Measurements from ENCODE around the gene GUSB.
"Not testable (repeated sequence)": the region's sequence is repeated elsewhere in the genome, so short reads cannot be mapped to it uniquely, and the experiment has no call there.

GUSB gene

GRCh38 chr7:65953890-65954450 lies 28.0 kb downstream of the GUSB start:
- H3K4me3 ChIP-seq (ENCODE audit: low read depth in 1 of 2, low read length in 2 of 2) = no peak overlapping the region
- no peaks in the 10 kb centered on the region for H3K27me3 ChIP-seq (ENCODE audit: low read depth, low read length)
- H3K4me1 ChIP-seq (ENCODE audit: control insufficient read depth in 1 of 2, insufficient read depth in 2 of 2, low read length in 2 of 2) = no peaks in the 10 kb centered on the region
- peaks cover 17 to 29% of the 10 kb centered on the region in 2 donors for H3K36me3 ChIP-seq (ENCODE audit: control insufficient read depth in 1 of 2, insufficient read depth in 2 of 2, low read length in 2 of 2)
- no peaks in the 10 kb centered on the region for H3K9me3 ChIP-seq (ENCODE audit: control insufficient read depth in 1 of 2, low read length in 2 of 2)
- no peak overlapping the region for H3K27ac ChIP-seq (ENCODE audit: low read length)

- Histone ChIP-seq H3K9me3 (ENCODE audit: control insufficient read depth in 1 of 2, low read length in 2 of 2) (no peaks in the 10 kb centered on the region), H3K4me3 (ENCODE audit: low read depth in 1 of 2, low read length in 2 of 2) (no peak overlapping the region), H3K27me3 (ENCODE audit: low read depth, low read length) (no peaks in the 10 kb centered on the region), H3K36me3 (ENCODE audit: control insufficient read depth in 1 of 2, insufficient read depth in 2 of 2, low read length in 2 of 2) (peaks cover 17 to 23% of the 10 kb centered on the region in 2 donors), H3K4me1 (ENCODE audit: control insufficient read depth in 1 of 2, insufficient read depth in 2 of 2, low read length in 2 of 2) (no peaks in the 10 kb centered on the region), H3K27ac (ENCODE audit: low read length) (no peak overlapping the region)
These were observed 28.9 kb downstream of the GUSB start for GRCh38 chr7:65953001-65953720.

- Histone ChIP-seq H3K27ac (ENCODE audit: low read length) (no peak overlapping the region), H3K4me3 (ENCODE audit: low read depth in 1 of 2, low read length in 2 of 2) (no peak overlapping the region)
These were observed 30.0 kb downstream of the GUSB start for GRCh38 chr7:65951837-65952578.

GRCh38 chr7:65946904-65947303 lies 35.1 kb downstream of the GUSB start:
- no peaks in the 10 kb centered on the region for H3K36me3 ChIP-seq (ENCODE audit: control insufficient read depth in 1 of 2, insufficient read depth in 2 of 2, low read length in 2 of 2)
- H3K4me1 ChIP-seq (ENCODE audit: control insufficient read depth in 1 of 2, insufficient read depth in 2 of 2, low read length in 2 of 2) = no peaks in the 10 kb centered on the region
- H3K27ac ChIP-seq (ENCODE audit: low read length) = no peak overlapping the region
- H3K9me3 ChIP-seq (ENCODE audit: control insufficient read depth in 1 of 2, low read length in 2 of 2) = no peaks in the 10 kb centered on the region
- H3K27me3 ChIP-seq (ENCODE audit: low read depth, low read length) = no peaks in the 10 kb centered on the region
- no peak overlapping the region for H3K4me3 ChIP-seq (ENCODE audit: low read depth in 1 of 2, low read length in 2 of 2)

More at GRCh38 chr7:65951837-65952578, 30.0 kb downstream of the GUSB start:
- Histone ChIP-seq H3K27me3 (ENCODE audit: low read depth, low read length) (no peaks in the 10 kb centered on the region), H3K4me1 (ENCODE audit: control insufficient read depth in 1 of 2, insufficient read depth in 2 of 2, low read length in 2 of 2) (no peaks in the 10 kb centered on the region), H3K9me3 (ENCODE audit: control insufficient read depth in 1 of 2, low read length in 2 of 2) (no peaks in the 10 kb centered on the region), H3K36me3 (ENCODE audit: control insufficient read depth in 1 of 2, insufficient read depth in 2 of 2, low read length in 2 of 2) (peaks cover 12 to 23% of the 10 kb centered on the region in 2 donors)

- H3K27me3 ChIP-seq (ENCODE audit: low read depth, low read length); H3K27ac ChIP-seq (ENCODE audit: low read length): not testable (repeated sequence)
These were observed 36.2 kb downstream of the GUSB start for GRCh38 chr7:65945787-65946186.

GRCh38 chr7:65938336-65938895 lies 43.6 kb downstream of the GUSB start:
- no peaks in the 10 kb centered on the region for H3K4me1 ChIP-seq (ENCODE audit: control insufficient read depth in 1 of 2, insufficient read depth in 2 of 2, low read length in 2 of 2)
- no peaks in the 10 kb centered on the region for H3K9me3 ChIP-seq (ENCODE audit: control insufficient read depth in 1 of 2, low read length in 2 of 2)
- no peaks in the 10 kb centered on the region for H3K27me3 ChIP-seq (ENCODE audit: low read depth, low read length)
- H3K27ac ChIP-seq (ENCODE audit: low read length) = no peak overlapping the region
- no peaks in the 10 kb centered on the region for H3K36me3 ChIP-seq (ENCODE audit: control insufficient read depth in 1 of 2, insufficient read depth in 2 of 2, low read length in 2 of 2)
- H3K4me3 ChIP-seq (ENCODE audit: low read depth in 1 of 2, low read length in 2 of 2) = no peak overlapping the region

More at GRCh38 chr7:65945787-65946186, 36.2 kb downstream of the GUSB start:
- H3K4me1 ChIP-seq (ENCODE audit: control insufficient read depth in 1 of 2, insufficient read depth in 2 of 2, low read length in 2 of 2); H3K4me3 ChIP-seq (ENCODE audit: low read depth in 1 of 2, low read length in 2 of 2); H3K9me3 ChIP-seq (ENCODE audit: control insufficient read depth in 1 of 2, low read length in 2 of 2); H3K36me3 ChIP-seq (ENCODE audit: control insufficient read depth in 1 of 2, insufficient read depth in 2 of 2, low read length in 2 of 2): not testable (repeated sequence)

- Histone ChIP-seq H3K4me3 (ENCODE audit: low read depth in 1 of 2, low read length in 2 of 2) (no peak overlapping the region), H3K27me3 (ENCODE audit: low read depth, low read length) (no peaks in the 10 kb centered on the region), H3K27ac (ENCODE audit: low read length) (no peak overlapping the region), H3K4me1 (ENCODE audit: control insufficient read depth in 1 of 2, insufficient read depth in 2 of 2, low read length in 2 of 2) (no peaks in the 10 kb centered on the region), H3K36me3 (ENCODE audit: control insufficient read depth in 1 of 2, insufficient read depth in 2 of 2, low read length in 2 of 2) (no peaks in the 10 kb centered on the region), H3K9me3 (ENCODE audit: control insufficient read depth in 1 of 2, low read length in 2 of 2) (no peaks in the 10 kb centered on the region)
These were observed 44.7 kb downstream of the GUSB start for GRCh38 chr7:65937296-65937695.

GRCh38 chr7:65931685-65932084 lies 50.3 kb downstream of the GUSB start:
- Histone ChIP-seq H3K9me3 (ENCODE audit: control insufficient read depth in 1 of 2, low read length in 2 of 2) (no peaks in the 10 kb centered on the region), H3K27ac (ENCODE audit: low read length) (no peak overlapping the region), H3K4me1 (ENCODE audit: control insufficient read depth in 1 of 2, insufficient read depth in 2 of 2, low read length in 2 of 2) (no peaks in the 10 kb centered on the region), H3K36me3 (ENCODE audit: control insufficient read depth in 1 of 2, insufficient read depth in 2 of 2, low read length in 2 of 2) (no peaks in the 10 kb centered on the region), H3K27me3 (ENCODE audit: low read depth, low read length) (no peaks in the 10 kb centered on the region), H3K4me3 (ENCODE audit: low read depth in 1 of 2, low read length in 2 of 2) (no peak overlapping the region)

GRCh38 chr7:65927489-65928448 lies 54.2 kb downstream of the GUSB start:
- H3K27me3 ChIP-seq (ENCODE audit: low read depth, low read length) = no peaks in the 10 kb centered on the region
- no peak overlapping the region for H3K4me3 ChIP-seq (ENCODE audit: low read depth in 1 of 2, low read length in 2 of 2)
- H3K4me1 ChIP-seq (ENCODE audit: control insufficient read depth in 1 of 2, insufficient read depth in 2 of 2, low read length in 2 of 2) = no peaks in the 10 kb centered on the region
- no peak overlapping the region for H3K27ac ChIP-seq (ENCODE audit: low read length)
- no peaks in the 10 kb centered on the region for H3K36me3 ChIP-seq (ENCODE audit: control insufficient read depth in 1 of 2, insufficient read depth in 2 of 2, low read length in 2 of 2)
- H3K9me3 ChIP-seq (ENCODE audit: control insufficient read depth in 1 of 2, low read length in 2 of 2) = no peaks in the 10 kb centered on the region

GRCh38 chr7:65926588-65926987 lies 55.4 kb downstream of the GUSB start:
- Histone ChIP-seq H3K4me1 (ENCODE audit: control insufficient read depth in 1 of 2, insufficient read depth in 2 of 2, low read length in 2 of 2) (no peaks in the 10 kb centered on the region), H3K27me3 (ENCODE audit: low read depth, low read length) (no peaks in the 10 kb centered on the region), H3K4me3 (ENCODE audit: low read depth in 1 of 2, low read length in 2 of 2) (no peak overlapping the region), H3K36me3 (ENCODE audit: control insufficient read depth in 1 of 2, insufficient read depth in 2 of 2, low read length in 2 of 2) (no peaks in the 10 kb centered on the region), H3K27ac (ENCODE audit: low read length) (no peak overlapping the region), H3K9me3 (ENCODE audit: control insufficient read depth in 1 of 2, low read length in 2 of 2) (no peaks in the 10 kb centered on the region)

All from muscle layer of duodenum (tissue), 2 donors.